ENCODE results near the gene RIPPLY3.

DNA sequence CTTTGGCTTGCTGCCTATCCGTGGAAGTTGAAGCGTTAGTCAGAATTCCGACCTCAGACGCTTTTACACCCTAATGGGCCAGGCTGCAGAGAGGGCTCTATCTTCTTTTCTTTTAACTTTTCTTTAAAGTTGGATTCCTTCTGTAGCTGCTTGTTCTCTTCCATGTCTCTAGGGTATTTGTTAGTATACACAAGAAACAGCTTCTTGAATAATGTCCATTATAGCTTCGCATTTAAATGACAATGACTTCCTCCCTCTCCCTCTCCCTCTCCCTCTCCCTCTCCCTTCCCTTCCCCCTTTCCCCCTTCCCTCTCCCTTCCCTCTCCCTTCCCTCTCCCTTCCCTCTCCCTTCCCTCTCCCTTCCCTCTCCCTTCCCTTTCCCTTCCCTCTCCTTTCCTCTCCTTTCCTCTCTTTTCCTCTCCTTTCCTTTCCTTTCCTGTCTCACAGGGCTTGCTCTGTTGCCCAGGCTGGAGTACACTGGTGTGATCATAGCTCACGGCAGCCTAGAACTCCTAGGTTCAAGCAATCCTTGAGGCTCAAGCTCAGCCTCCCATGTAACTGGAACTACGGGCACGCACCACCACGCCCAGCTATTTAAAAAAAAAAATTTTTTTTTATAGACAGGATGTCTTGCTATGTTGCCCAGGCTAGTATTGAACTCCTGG lies 33.0 kb downstream of the RIPPLY3 start:
- TF ChIP-seq, protein P1, sequence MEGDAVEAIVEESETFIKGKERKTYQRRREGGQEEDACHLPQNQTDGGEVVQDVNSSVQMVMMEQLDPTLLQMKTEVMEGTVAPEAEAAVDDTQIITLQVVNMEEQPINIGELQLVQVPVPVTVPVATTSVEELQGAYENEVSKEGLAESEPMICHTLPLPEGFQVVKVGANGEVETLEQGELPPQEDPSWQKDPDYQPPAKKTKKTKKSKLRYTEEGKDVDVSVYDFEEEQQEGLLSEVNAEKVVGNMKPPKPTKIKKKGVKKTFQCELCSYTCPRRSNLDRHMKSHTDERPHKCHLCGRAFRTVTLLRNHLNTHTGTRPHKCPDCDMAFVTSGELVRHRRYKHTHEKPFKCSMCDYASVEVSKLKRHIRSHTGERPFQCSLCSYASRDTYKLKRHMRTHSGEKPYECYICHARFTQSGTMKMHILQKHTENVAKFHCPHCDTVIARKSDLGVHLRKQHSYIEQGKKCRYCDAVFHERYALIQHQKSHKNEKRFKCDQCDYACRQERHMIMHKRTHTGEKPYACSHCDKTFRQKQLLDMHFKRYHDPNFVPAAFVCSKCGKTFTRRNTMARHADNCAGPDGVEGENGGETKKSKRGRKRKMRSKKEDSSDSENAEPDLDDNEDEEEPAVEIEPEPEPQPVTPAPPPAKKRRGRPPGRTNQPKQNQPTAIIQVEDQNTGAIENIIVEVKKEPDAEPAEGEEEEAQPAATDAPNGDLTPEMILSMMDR (IDR thresholded peaks at IDR 0.05; ENCODE audit: extremely low read depth in 1 of 2, insufficient read depth in 1 of 2, low read depth in 1 of 2, low read length in 2 of 2): no peak
- no peak for TF ChIP-seq POLR2A (IDR thresholded peaks at IDR 0.05; ENCODE audit: low read depth, low read length)
- TF ChIP-seq, protein P2, sequence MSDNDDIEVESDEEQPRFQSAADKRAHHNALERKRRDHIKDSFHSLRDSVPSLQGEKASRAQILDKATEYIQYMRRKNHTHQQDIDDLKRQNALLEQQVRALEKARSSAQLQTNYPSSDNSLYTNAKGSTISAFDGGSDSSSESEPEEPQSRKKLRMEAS (IDR thresholded peaks at IDR 0.05; ENCODE audit: insufficient read depth, insufficient read length): no peak
- TF ChIP-seq MYC (IDR thresholded peaks at IDR 0.05; ENCODE audit: low read depth, low read length): no peak
- TF ChIP-seq EZH2 (IDR thresholded peaks at IDR 0.05; ENCODE audit: borderline replicate concordance, low read depth, low read length, severe bottlenecking): no peak
- no peak for TF ChIP-seq GATA2 (IDR thresholded peaks at IDR 0.05; ENCODE audit: insufficient read depth, insufficient read length, low read depth, low read length)
- TF ChIP-seq POLR2AphosphoS5 (IDR thresholded peaks at IDR 0.05; ENCODE audit: insufficient read depth, low read depth, low read length): no peak
- no peak for TF ChIP-seq FOS (IDR thresholded peaks at IDR 0.05; ENCODE audit: borderline replicate concordance, insufficient read depth, low read length)
